H1 (cell line): ENCODE results near the gene LRCH1. TPM values are rescaled to one million over a fixed set of nuclear protein-coding genes. Genes with fewer than 3 reads are reported as not detected.

Experiments
- SIRT6 ChIP-seq: IDR thresholded peaks from one replicate; pipeline ENCODE4 v1.7.1; 2012; ENCODE audit warnings: low read length, inconsistent platforms
- polyA plus RNA-seq, 7 experiments: library from polyadenylated mRNA; depleted of rRNA in 3 of 7; stranded (reverse) in 5 of 7; unstranded in 2 of 7; fragments of >200 nt in 5 of 7; fragments of 200-250 nt in 2 of 7; gene quantifications; 1 replicate in 5 of 7; 2 replicates in 1 of 7; 4 replicates in 1 of 7; pipeline versions ENCODE4 v1.2.1 to v1.2.3, GENCODE V29; 2011 to 2013; ENCODE audit warnings: missing spikeins in 2 of 7, mixed read lengths in 2 of 7
- total RNA-seq: library from RNA; stranded (reverse); fragmentation: NEBNext Ultra II Directional; extraction: Animal tissue kit (Norgen Biotek cat#: 25700); gene quantifications from 2 replicates; pipeline ENCODE4 v1.2.1, GENCODE V29; 2021
- TF ChIP-seq, protein P1 (sequence below): fragments of 300-600 bp; sonication (generic); IDR thresholded peaks from 2 replicates; pipeline ENCODE4 v1.7.1; 2012; ENCODE audit warnings: low read length, moderate library complexity, mild to moderate bottlenecking, inconsistent platforms; ENCODE audit not compliant: insufficient replicate concordance
- TF ChIP-seq, protein P2 (sequence below): IDR thresholded peaks from 2 replicates; pipeline ENCODE4 v1.6.1; 2012; ENCODE audit warnings: inconsistent platforms

The LRCH1 gene
- total and polyA plus RNA-seq, 2 of the 8 experiments (the other 6 are each of a cell fraction or from before 2014, with no cell fraction given): 3.0 to 10.1 TPM

DNA sequence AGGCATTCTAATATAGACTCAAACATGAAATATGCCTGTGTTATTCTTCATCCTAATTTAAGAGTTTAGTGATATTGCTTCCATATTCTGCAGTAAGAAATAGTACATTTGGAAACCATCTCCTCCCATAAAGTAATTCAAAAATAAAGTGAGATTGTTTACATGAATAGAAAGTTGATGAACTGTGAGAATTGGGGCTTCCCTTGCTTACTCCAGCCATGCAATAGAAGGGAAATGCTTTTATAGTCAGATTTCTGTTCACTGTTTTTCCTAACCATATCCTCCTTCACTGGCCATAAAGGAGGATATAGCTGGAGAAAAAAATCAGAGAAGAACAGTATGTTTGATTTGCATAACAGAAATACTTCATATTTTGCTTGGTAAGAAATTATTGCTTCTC is 7.8 kb downstream of the LRCH1 start (continued):
- TF ChIP-seq, protein P1, sequence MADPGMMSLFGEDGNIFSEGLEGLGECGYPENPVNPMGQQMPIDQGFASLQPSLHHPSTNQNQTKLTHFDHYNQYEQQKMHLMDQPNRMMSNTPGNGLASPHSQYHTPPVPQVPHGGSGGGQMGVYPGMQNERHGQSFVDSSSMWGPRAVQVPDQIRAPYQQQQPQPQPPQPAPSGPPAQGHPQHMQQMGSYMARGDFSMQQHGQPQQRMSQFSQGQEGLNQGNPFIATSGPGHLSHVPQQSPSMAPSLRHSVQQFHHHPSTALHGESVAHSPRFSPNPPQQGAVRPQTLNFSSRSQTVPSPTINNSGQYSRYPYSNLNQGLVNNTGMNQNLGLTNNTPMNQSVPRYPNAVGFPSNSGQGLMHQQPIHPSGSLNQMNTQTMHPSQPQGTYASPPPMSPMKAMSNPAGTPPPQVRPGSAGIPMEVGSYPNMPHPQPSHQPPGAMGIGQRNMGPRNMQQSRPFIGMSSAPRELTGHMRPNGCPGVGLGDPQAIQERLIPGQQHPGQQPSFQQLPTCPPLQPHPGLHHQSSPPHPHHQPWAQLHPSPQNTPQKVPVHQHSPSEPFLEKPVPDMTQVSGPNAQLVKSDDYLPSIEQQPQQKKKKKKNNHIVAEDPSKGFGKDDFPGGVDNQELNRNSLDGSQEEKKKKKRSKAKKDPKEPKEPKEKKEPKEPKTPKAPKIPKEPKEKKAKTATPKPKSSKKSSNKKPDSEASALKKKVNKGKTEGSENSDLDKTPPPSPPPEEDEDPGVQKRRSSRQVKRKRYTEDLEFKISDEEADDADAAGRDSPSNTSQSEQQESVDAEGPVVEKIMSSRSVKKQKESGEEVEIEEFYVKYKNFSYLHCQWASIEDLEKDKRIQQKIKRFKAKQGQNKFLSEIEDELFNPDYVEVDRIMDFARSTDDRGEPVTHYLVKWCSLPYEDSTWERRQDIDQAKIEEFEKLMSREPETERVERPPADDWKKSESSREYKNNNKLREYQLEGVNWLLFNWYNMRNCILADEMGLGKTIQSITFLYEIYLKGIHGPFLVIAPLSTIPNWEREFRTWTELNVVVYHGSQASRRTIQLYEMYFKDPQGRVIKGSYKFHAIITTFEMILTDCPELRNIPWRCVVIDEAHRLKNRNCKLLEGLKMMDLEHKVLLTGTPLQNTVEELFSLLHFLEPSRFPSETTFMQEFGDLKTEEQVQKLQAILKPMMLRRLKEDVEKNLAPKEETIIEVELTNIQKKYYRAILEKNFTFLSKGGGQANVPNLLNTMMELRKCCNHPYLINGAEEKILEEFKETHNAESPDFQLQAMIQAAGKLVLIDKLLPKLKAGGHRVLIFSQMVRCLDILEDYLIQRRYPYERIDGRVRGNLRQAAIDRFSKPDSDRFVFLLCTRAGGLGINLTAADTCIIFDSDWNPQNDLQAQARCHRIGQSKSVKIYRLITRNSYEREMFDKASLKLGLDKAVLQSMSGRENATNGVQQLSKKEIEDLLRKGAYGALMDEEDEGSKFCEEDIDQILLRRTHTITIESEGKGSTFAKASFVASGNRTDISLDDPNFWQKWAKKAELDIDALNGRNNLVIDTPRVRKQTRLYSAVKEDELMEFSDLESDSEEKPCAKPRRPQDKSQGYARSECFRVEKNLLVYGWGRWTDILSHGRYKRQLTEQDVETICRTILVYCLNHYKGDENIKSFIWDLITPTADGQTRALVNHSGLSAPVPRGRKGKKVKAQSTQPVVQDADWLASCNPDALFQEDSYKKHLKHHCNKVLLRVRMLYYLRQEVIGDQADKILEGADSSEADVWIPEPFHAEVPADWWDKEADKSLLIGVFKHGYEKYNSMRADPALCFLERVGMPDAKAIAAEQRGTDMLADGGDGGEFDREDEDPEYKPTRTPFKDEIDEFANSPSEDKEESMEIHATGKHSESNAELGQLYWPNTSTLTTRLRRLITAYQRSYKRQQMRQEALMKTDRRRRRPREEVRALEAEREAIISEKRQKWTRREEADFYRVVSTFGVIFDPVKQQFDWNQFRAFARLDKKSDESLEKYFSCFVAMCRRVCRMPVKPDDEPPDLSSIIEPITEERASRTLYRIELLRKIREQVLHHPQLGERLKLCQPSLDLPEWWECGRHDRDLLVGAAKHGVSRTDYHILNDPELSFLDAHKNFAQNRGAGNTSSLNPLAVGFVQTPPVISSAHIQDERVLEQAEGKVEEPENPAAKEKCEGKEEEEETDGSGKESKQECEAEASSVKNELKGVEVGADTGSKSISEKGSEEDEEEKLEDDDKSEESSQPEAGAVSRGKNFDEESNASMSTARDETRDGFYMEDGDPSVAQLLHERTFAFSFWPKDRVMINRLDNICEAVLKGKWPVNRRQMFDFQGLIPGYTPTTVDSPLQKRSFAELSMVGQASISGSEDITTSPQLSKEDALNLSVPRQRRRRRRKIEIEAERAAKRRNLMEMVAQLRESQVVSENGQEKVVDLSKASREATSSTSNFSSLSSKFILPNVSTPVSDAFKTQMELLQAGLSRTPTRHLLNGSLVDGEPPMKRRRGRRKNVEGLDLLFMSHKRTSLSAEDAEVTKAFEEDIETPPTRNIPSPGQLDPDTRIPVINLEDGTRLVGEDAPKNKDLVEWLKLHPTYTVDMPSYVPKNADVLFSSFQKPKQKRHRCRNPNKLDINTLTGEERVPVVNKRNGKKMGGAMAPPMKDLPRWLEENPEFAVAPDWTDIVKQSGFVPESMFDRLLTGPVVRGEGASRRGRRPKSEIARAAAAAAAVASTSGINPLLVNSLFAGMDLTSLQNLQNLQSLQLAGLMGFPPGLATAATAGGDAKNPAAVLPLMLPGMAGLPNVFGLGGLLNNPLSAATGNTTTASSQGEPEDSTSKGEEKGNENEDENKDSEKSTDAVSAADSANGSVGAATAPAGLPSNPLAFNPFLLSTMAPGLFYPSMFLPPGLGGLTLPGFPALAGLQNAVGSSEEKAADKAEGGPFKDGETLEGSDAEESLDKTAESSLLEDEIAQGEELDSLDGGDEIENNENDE: no peak
- TF ChIP-seq SIRT6: no peak
- TF ChIP-seq, protein P2, sequence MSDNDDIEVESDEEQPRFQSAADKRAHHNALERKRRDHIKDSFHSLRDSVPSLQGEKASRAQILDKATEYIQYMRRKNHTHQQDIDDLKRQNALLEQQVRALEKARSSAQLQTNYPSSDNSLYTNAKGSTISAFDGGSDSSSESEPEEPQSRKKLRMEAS: no peak
